ENCODE data around the gene CCDC172.
"Not testable (repeated sequence)": the region's sequence is repeated elsewhere in the genome, so short reads cannot be mapped to it uniquely, and the experiment has no call there.

Gene CCDC172

GRCh38 chr10:116352125-116352524, 27.9 kb downstream of the CCDC172 start:
- no peak for DNase-seq

DNA sequence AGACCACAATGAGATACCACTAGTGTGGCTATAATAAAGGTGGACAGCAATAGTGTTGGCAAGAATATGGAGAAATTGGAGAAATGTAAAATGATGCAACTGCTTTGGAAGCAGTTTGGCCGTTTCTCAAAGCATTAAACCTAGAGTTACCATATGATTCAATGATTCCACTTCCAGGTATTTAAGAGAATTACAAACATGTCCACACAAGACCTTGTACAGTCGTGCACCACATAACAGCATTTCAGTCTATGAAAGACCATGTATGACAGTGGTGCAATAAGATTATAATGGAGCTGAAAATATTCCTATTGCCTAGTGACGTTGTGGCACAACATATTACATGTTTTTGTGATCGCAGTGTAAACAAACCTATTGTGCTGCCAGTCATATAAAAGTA, 29.6 kb downstream of the CCDC172 start:
- no peak for DNase-seq

GRCh38 chr10:116355341-116355740, 31.1 kb downstream of the CCDC172 start:
- no peak for DNase-seq

GRCh38 chr10:116356833-116357232, 32.6 kb downstream of the CCDC172 start:
- no peak for DNase-seq

- no peak for DNase-seq
Measured at GRCh38 chr10:116364868-116365267, 40.6 kb downstream of the CCDC172 start.

GRCh38 chr10:116371737-116372136, 47.5 kb downstream of the CCDC172 start:
- no peak for DNase-seq

- no peak for DNase-seq
Measured at GRCh38 chr10:116382290-116382689, 58.0 kb downstream of the CCDC172 start.

GRCh38 chr10:116385311-116385710, 61.1 kb downstream of the CCDC172 start:
- no peak for DNase-seq

- DNase-seq = no peak
Measured at GRCh38 chr10:116385994-116386809, 62.0 kb downstream of the CCDC172 start.

DNA sequence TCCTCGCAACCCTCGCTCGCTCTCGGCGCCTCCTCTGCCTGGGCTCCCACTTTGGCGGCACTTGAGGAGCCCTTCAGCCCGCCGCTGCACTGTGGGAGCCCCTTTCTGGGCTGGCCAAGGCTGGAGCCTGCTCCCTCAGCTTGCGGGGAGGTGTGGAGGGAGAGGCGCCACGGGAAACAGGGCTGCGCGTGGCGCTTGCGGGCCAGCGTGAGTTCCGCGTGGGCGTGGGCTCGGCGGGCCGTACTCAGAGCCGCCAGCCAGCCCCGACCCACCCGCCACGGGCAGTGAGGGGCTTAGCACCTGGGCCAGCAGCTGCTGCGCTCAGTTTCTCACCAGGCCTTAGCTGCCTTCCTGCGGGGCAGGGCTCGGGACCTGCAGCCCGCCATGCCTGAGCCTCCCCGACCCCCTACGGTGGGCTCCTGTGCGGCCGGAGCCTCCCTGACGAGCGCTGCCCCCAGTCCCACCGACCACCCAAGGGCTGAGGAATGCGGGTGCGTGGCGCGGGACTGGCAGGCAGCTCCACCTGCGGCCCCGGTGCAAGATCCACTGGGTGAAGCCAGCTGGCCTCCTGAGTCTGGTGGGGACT, 69.1 kb downstream of the CCDC172 start:
- not testable (repeated sequence) for DNase-seq

GRCh38 chr10:116395223-116395985, 71.2 kb downstream of the CCDC172 start:
- DNase-seq = no peak

- DNase-seq = no peak
Measured at GRCh38 chr10:116398224-116398623, 74.0 kb downstream of the CCDC172 start.

GRCh38 chr10:116402858-116403257, 78.6 kb downstream of the CCDC172 start:
- no peak for DNase-seq

DNA sequence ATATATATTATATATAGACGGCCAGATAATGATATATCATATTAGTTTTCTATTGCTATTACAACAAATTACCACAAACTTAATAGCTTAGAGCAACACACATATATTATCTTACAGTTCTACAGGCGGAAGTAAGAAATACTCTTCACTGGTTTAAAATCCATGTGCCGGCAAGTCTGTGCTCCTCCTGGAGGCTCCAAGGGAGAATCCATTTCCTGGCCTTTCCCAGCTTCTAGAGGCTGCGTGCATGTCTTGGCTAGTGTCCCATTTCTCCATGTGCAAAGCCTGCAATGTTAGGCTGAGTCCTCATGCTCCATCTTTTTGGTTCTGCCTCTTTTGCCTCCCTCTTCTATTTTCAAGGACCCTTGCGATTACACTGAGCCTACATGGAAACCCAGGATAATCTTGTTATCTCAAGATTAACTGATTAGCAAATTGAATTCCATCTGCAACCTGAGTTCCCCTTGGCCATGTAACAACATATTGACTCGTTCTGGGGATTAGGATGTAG, 79.5 kb downstream of the CCDC172 start:
- DNase-seq = no peak

GRCh38 chr10:116408719-116409118, 84.5 kb downstream of the CCDC172 start:
- no peak for DNase-seq

DNA sequence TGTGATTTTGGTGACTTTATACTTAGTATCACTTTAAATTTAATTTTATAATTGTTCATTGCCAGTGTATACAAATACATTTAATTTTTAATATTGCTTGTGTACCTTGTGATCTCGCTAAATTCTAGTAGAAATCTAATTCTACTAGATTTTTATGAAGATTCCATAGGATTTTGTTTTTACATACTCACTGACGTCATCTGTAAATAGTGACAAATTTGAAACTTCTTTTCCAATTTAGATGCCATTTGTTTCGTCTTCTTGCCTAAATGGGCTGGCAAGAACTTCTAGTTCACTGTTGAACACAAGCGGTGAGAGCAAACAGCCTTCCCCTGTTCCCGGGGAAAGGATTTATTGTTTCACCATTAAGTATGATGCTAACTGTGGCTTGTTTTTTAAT, 86.1 kb downstream of the CCDC172 start:
- DNase-seq = no peak

DNA sequence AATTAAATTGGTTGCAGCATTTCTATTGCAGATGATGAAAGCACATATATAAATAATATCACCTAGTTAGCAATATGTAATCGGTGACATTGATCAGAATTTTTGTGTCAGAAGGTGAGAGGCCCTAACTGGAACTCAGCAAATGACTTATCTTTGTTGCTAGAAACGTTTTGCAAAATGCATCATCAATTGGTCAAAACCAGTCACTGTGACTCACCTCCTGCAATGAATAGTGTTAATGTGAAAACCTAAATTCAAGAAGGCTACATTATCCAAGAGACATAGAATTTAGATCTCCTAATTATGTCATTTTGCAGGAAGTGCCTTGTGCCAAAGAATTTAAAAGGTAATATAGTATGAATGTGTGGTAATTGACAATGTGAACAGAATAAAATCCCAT, 93.6 kb downstream of the CCDC172 start:
- no peak for DNase-seq

DNA sequence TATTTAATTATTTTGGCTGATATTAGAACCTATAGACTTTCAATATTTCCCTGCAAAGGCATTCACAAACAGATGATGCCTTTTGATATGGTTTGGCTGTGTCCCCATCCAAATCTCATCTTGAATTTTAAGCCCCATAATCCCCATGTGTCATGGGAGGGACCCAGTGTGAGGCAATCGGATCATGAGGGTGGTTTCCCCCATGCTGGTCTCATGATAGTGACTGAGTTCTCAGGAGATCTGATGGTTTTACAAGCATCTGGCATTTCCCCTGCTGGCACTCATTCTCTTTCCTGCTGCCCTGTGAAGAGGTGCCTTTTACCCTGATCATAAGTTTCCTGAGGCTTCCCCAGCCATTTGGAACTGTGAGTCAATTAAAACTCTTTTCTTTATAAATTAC, 94.1 kb downstream of the CCDC172 start:
- no peak for DNase-seq

GRCh38 chr10:116421815-116422214, 97.6 kb downstream of the CCDC172 start:
- no peak for DNase-seq

GRCh38 chr10:116427671-116428070, 103.4 kb downstream of the CCDC172 start, which contains the start of gene PNLIPRP3:
Gene PNLIPRP3, plus strand, starts transcription at chr10:116427847. Its CDS starts 166 bp downstream, at chr10:116428013.
- DNase-seq = no peak

- DNase-seq = no peak
Measured at GRCh38 chr10:116429288-116429977, 105.2 kb downstream of the CCDC172 start.

Measured in activated naive CD4-positive, alpha-beta T cell treated with Interleukin-2 at 50 U/mL for 16 hours (primary cell).